Raji (cell line): ENCODE measurements around the gene TRIM44.

Experiments
- POLR2A ChIP-seq: IDR thresholded peaks from 2 replicates; pipeline ENCODE4 v1.6.1; 2011; ENCODE audit warnings: low read depth, low read length, control low read depth; ENCODE audit not compliant: insufficient read depth

Gene TRIM44

GRCh38 chr11:35654711-35655110, 7.9 kb upstream of the TRIM44 start:
- no peak for TF ChIP-seq POLR2A

DNA sequence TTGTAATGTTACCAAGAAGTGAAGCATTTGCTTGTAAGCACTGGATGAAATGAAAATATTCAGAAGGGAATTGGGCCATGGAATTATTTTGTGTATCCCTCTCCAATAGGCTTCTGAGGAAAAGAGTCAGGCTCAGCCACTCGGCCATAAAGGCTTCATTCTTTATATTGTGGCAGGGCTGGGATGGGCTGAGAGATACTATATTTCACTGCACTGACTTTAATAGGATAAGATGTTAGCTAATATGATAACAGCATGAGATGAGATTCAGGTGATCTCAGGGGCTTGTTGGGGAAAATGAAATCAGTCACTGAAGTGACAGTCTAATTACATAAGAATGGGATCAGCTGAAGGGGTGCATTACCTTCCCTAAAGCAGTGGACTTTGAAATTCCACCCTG, 7.3 kb upstream of the TRIM44 start:
- TF ChIP-seq POLR2A: no peak

- no peak for TF ChIP-seq POLR2A
Observed at GRCh38 chr11:35655856-35656255, 6.7 kb upstream of the TRIM44 start.

GRCh38 chr11:35658020-35658948, 4.3 kb upstream of the TRIM44 start:
- TF ChIP-seq POLR2A: no peak

GRCh38 chr11:35661534-35661933, 1.0 kb upstream of the TRIM44 start:
- no peak for TF ChIP-seq POLR2A

DNA sequence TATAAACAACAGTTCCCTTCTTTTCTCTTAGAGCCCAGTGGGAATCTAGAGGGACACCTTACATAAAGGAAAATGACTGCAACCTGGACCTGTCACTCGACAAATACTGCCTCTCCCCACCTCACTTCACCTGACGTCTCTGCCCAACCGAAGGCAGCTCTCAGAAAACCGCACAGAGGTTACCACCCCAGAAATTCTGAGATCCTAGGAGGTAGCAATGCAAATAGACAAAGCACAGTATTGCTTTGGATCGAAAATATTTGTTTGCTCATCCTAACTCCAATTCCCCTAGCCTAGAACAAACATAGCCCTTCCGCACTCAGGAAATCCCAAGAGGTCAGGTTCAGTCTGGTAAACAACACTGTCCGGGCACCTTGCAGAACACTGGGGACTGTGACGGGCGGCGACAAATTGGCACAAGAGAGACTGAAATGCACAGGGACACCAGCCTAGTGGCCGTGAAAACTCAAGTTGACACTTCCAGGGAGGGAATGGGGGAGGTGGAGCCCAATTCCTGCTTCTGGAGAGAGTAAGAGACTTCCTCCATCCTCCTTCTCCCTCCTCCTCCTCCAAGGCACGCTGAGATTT, 420 bp upstream of the TRIM44 start:
- no peak for TF ChIP-seq POLR2A

GRCh38 chr11:35663408-35663702, 780 bp downstream of the TRIM44 start:
- TF ChIP-seq POLR2A: no peak

- TF ChIP-seq POLR2A: no peak
Observed at GRCh38 chr11:35664977-35665441, 2.4 kb downstream of the TRIM44 start.

- no peak for TF ChIP-seq POLR2A
Observed at GRCh38 chr11:35667257-35667656, 4.7 kb downstream of the TRIM44 start.

- TF ChIP-seq POLR2A: no peak
Observed at GRCh38 chr11:35671396-35672127, 9.0 kb downstream of the TRIM44 start.

DNA sequence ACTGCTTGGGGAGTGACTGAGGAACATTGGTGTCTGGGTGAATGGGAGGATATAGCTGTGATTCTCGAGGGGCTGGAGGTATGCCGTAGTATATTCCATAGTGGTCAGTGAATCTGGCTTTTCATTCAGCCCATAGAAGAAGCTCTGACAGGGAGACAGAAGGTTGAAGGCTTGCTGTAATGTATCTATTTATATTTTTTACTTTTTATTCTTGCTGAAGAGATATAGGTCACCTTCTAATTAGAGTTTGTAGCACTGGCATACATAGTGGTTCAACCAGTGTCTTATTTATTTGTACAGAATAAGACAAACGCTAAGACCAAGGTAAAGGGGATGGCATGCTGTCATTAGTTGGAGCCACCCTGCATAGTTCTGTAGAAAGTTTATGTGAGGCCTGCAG, 10.0 kb downstream of the TRIM44 start:
- no peak for TF ChIP-seq POLR2A

GRCh38 chr11:35675901-35676610, 13.5 kb downstream of the TRIM44 start:
- no peak for TF ChIP-seq POLR2A

- no peak for TF ChIP-seq POLR2A
Observed at GRCh38 chr11:35676611-35676965, 14.0 kb downstream of the TRIM44 start.

DNA sequence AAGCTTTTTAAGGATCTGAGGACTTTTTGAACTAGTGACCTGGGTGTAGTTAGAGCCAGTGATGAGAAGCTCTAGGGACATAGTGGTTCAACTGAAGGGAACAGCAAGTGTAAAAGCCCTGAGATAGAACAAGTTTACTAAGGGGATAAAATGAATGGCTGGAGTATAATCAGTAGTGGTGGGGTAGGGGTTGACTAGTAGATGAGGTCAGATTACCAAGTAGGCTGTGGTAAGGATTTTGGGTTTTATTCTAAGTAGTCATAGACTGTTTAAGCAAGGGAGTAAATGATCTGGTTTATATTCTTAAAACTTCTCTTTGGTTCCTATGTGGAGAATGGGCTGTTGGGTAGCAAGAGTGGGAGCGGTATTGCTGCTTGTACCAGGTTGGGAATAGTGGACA, 15.3 kb downstream of the TRIM44 start:
- TF ChIP-seq POLR2A: no peak

DNA sequence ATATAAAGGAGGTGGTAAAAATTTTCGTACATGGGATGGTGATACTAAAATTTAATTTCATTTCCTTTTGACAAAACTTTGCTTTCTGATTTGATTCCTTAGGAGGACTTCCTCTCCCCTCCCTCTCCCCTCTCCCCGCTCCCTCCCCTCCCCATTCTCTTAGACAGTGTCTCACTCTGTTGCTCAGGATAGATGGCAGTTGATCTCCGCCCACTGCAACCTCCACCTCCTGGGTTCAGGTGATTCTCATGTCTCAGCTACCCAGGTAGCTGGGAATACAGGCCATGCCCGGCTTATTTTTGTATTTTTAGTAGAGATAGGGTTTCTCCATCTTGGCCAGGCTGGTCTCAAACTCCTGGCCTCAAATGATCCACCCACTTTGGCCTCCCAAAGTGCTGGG, 15.9 kb downstream of the TRIM44 start:
- TF ChIP-seq POLR2A: no peak
